Vagina (tissue), 2 donors: ENCODE data around the gene HCN3. TPM values are rescaled to one million over a fixed set of nuclear protein-coding genes. Genes with fewer than 3 reads are reported as not detected.

Experiments
- DNase-seq, 2 donors: peaks; one replicate each; pipeline ENCODE4 v3.0.0-alpha.2; 2017; ENCODE audit errors: extremely low spot score in 2 of 2
- H3K27ac ChIP-seq: fragments of 200-600 bp; sonication (generic); one replicate; pipeline ENCODE4 v1.5.1; 2019
- H3K27me3 ChIP-seq: fragments of 200-600 bp; sonication (generic); one replicate; pipeline ENCODE4 v1.5.1; 2019
- H3K36me3 ChIP-seq, 2 donors: fragments of 200-600 bp; sonication (generic); one replicate each; pipeline ENCODE4 v1.5.1; 2017 to 2019
- H3K4me1 ChIP-seq: fragments of 200-600 bp; sonication (generic); one replicate; pipeline ENCODE4 v1.5.1; 2019
- H3K4me3 ChIP-seq, 2 donors: fragments of 200-600 bp; sonication (generic); 1 replicate in 1 of 2; 2 replicates in 1 of 2; pipeline ENCODE4 v1.5.1; 2016 to 2019
- H3K9me3 ChIP-seq: fragments of 200-600 bp; sonication (generic); one replicate; pipeline ENCODE4 v1.5.1; 2019
- POLR2A ChIP-seq, 2 donors: fragments of 450-650 bp; IDR thresholded peaks; one replicate each; pipeline ENCODE4 v1.6.1; 2017; ENCODE audit warnings: antibody characterized with exemption in 2 of 2, mild to moderate bottlenecking in 2 of 2, moderate library complexity in 2 of 2
- POLR2AphosphoS5 ChIP-seq, 2 donors: sonication (generic); formaldehyde crosslinking; IDR thresholded peaks; one replicate each; pipeline ENCODE4 v1.9.0; 2017; ENCODE audit warnings: antibody characterized with exemption in 2 of 2, mild to moderate bottlenecking in 2 of 2, low read depth in 1 of 2; ENCODE audit not compliant: insufficient read depth in 1 of 2
- intact Hi-C: fragments of 100-400 bp; cut with DNase I; formaldehyde crosslinking; loops from one replicate; pipeline ENCODE4 v1.15.1; 2023
- total RNA-seq: library from RNA; depleted of rRNA; stranded (reverse); fragments of >200 nt; gene quantifications from one replicate; pipeline ENCODE4 v1.2.3, GENCODE V29; 2016
- TF ChIP-seq, protein P1 (sequence below), 3 experiments: fragments of 450-650 bp in 2 of 3; fragments of 200-600 bp in 1 of 3; sonication (generic) in 1 of 3; IDR thresholded peaks; one replicate each; pipeline ENCODE4 v1.5.1; 2017 to 2019; ENCODE audit warnings: antibody characterized with exemption in 3 of 3, mild to moderate bottlenecking in 2 of 3, moderate library complexity in 2 of 3

The HCN3 gene
- total RNA-seq, 1 donor from 2014 or later, result 4.2 TPM

DNA sequence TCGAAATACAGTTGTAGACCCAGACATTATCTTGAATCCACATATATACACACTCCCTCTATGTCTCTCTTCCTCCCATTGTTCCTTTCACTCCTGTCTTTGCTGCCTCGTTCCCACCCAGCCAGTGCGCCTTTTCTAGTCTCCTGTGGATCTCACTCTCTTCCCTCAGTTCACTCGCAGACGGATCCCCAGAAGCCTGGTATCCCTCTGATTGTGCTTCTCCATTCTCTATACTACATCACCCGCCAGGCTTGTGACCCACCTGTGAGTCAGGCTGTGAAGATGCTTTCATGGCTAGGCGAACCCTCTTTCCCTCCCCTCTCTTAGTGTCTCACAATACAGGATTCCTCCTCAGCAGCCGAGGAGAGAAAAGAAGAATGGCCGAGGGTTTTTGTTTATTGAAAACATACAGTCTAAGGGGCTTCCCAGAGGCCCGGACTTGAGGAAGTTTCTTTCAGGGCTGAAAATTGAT lies 1.5 kb downstream of the HCN3 start:
- Histone ChIP-seq H3K4me1 (peaks cover 20% of the 10 kb centered on the region), H3K4me3 (no peak overlapping the region), H3K27me3 (no peaks in the 10 kb centered on the region), H3K36me3 (no peaks in the 10 kb centered on the region), H3K27ac (no peak overlapping the region), H3K9me3 (no peaks in the 10 kb centered on the region)
- no peak for TF ChIP-seq POLR2AphosphoS5 (IDR thresholded peaks at IDR 0.05; ENCODE audit: insufficient read depth in 1 of 2, low read depth in 1 of 2)
- TF ChIP-seq, protein P1, sequence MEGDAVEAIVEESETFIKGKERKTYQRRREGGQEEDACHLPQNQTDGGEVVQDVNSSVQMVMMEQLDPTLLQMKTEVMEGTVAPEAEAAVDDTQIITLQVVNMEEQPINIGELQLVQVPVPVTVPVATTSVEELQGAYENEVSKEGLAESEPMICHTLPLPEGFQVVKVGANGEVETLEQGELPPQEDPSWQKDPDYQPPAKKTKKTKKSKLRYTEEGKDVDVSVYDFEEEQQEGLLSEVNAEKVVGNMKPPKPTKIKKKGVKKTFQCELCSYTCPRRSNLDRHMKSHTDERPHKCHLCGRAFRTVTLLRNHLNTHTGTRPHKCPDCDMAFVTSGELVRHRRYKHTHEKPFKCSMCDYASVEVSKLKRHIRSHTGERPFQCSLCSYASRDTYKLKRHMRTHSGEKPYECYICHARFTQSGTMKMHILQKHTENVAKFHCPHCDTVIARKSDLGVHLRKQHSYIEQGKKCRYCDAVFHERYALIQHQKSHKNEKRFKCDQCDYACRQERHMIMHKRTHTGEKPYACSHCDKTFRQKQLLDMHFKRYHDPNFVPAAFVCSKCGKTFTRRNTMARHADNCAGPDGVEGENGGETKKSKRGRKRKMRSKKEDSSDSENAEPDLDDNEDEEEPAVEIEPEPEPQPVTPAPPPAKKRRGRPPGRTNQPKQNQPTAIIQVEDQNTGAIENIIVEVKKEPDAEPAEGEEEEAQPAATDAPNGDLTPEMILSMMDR (IDR thresholded peaks at IDR 0.05), result no peak
- DNase-seq, result no peak
- intact Hi-C loops, result loop anchor here (5.0 kb wide), 1 partner anchor 44 kb away; the partner anchor contains the start of gene RUSC1

DNA sequence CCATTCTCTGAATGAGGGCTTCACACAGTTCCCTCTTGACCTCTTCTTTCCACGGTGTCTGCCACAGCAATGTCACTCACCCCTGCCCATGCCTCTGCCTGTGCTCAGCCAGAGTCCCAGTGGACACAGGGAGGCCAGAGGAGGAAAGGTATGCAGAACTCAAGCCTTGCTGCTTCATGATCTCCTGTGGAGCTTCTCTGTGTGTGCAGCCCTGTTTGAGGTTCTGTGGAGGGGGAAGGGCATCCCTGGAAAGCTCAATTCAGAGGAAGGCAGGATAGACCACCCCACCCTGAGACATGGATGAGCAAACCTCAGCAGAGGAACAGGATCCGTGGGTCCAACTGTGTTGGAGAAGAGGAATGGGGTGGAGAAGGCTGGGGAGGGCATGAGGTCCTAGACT lies 2.0 kb downstream of the HCN3 start:
- Histone ChIP-seq H3K4me3 (no peak overlapping the region), H3K4me1 (peaks cover 17% of the 10 kb centered on the region), H3K9me3 (no peaks in the 10 kb centered on the region), H3K27ac (no peak overlapping the region), H3K27me3 (no peaks in the 10 kb centered on the region), H3K36me3 (no peaks in the 10 kb centered on the region)
- intact Hi-C loops, result loop anchor here (5.0 kb wide), 1 partner anchor 43 kb away; the partner anchor contains the start of gene RUSC1
- no peak for DNase-seq
- TF ChIP-seq POLR2AphosphoS5 (IDR thresholded peaks at IDR 0.05; ENCODE audit: insufficient read depth in 1 of 2, low read depth in 1 of 2) (no peak), POLR2A (IDR thresholded peaks at IDR 0.05) (no peak)
- TF ChIP-seq, protein P1 (IDR thresholded peaks at IDR 0.05), result no peak

DNA sequence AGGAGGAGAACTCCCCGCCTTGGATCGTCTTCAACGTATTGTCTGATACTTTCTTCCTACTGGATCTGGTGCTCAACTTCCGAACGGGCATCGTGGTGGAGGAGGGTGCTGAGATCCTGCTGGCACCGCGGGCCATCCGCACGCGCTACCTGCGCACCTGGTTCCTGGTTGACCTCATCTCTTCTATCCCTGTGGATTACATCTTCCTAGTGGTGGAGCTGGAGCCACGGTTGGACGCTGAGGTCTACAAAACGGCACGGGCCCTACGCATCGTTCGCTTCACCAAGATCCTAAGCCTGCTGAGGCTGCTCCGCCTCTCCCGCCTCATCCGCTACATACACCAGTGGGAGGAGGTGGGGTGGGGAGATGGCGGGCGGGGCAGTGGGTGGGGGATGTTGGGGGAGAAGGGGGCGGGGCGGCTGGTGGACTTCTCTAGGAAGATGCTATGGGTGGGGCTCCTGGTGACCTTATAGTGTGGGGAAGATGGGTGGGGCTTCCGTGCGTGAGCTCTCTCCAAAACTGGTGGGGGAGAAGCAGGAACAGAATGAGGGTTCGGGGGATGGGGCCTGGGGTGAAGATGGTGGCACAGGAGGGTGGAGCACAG lies 5.3 kb downstream of the HCN3 start:
- DNase-seq, result no peak
- Histone ChIP-seq H3K27me3 (no peaks in the 10 kb centered on the region), H3K27ac (no peak overlapping the region), H3K36me3 (no peaks in the 10 kb centered on the region), H3K9me3 (no peaks in the 10 kb centered on the region), H3K4me1 (peaks cover 17% of the 10 kb centered on the region), H3K4me3 (no peak overlapping the region)
- TF ChIP-seq POLR2A (IDR thresholded peaks at IDR 0.05) (no peak), POLR2AphosphoS5 (IDR thresholded peaks at IDR 0.05; ENCODE audit: insufficient read depth in 1 of 2, low read depth in 1 of 2) (no peak)
- TF ChIP-seq, protein P1 (IDR thresholded peaks at IDR 0.05), result no peak
- intact Hi-C loops, result no loop called here

DNA sequence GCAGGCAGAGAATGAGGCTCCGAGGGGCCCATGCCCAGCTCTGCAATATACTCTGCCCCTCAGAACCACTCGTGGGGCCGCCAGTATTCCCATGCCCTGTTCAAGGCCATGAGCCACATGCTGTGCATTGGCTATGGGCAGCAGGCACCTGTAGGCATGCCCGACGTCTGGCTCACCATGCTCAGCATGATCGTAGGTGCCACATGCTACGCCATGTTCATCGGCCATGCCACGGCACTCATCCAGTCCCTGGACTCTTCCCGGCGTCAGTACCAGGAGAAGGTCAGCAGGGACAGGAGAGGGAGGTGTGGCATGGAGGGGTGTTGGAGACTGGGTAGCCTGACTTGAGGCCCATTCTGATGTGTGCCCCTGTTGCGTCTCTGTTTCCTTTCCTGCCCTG lies 7.2 kb downstream of the HCN3 start:
- no peak overlapping the region for H3K27ac ChIP-seq
- no peaks in the 10 kb centered on the region for H3K4me1 ChIP-seq
- no peaks in the 10 kb centered on the region for H3K9me3 ChIP-seq
- peaks cover 0 to 5% of the 10 kb centered on the region in 2 donors for H3K36me3 ChIP-seq
- no peak for TF ChIP-seq POLR2A (IDR thresholded peaks at IDR 0.05)
- TF ChIP-seq, protein P1 (IDR thresholded peaks at IDR 0.05), result no peak
- TF ChIP-seq POLR2AphosphoS5 (IDR thresholded peaks at IDR 0.05; ENCODE audit: insufficient read depth in 1 of 2, low read depth in 1 of 2), result no peak
- no peak for DNase-seq
- H3K4me3 ChIP-seq, result no peak overlapping the region
- no peaks in the 10 kb centered on the region for H3K27me3 ChIP-seq
- intact Hi-C loops, result no loop called here

DNA sequence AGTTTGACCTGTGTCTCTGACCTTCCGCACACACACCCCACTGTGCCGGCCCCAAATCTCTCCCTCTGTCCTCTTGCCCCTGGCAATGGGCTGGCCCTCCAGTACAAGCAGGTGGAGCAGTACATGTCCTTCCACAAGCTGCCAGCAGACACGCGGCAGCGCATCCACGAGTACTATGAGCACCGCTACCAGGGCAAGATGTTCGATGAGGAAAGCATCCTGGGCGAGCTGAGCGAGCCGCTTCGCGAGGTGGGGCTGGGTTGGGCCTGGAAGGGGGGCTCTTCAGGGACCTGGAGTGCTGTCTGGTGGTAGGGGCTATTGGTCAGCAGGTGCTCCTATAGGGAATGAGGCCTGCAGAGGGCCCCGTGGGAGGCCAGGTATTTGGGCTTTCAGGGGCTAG lies 7.8 kb downstream of the HCN3 start:
- H3K27ac ChIP-seq, result no peak overlapping the region
- no peaks in the 10 kb centered on the region for H3K27me3 ChIP-seq
- no peak overlapping the region for H3K4me3 ChIP-seq
- H3K9me3 ChIP-seq, result no peaks in the 10 kb centered on the region
- H3K36me3 ChIP-seq, result peaks cover 0 to 5% of the 10 kb centered on the region in 2 donors
- no peak for DNase-seq
- no peaks in the 10 kb centered on the region for H3K4me1 ChIP-seq
- TF ChIP-seq, protein P1 (IDR thresholded peaks at IDR 0.05), result no peak
- TF ChIP-seq POLR2A (IDR thresholded peaks at IDR 0.05), result no peak
- TF ChIP-seq POLR2AphosphoS5 (IDR thresholded peaks at IDR 0.05; ENCODE audit: insufficient read depth in 1 of 2, low read depth in 1 of 2), result no peak
- intact Hi-C loops, result no loop called here
